HG02610 (cell line): ENCODE data around the gene RECK.
"Not testable (repeated sequence)": the region's sequence is repeated elsewhere in the genome, so short reads cannot be mapped to it uniquely, and the experiment has no call there.

Source experiments
- ATAC-seq: cut with Tn5 transposase; IDR thresholded peaks from one replicate; pipeline ENCODE4 v1.9.1; 2021; ENCODE audit warnings: mild to moderate bottlenecking, moderate library complexity; ENCODE audit not compliant: unreplicated experiment

The RECK gene

GRCh38 chr9:36036780-36037548 is at the start of gene RECK:
Gene RECK, plus strand, starts transcription at chr9:36036913. Its CDS starts 86 bp downstream, at chr9:36036999.
- peak; percentile 81 for ATAC-seq

- ATAC-seq = no peak
Observed at GRCh38 chr9:35990155-35990554, 46.6 kb upstream of the RECK start.

GRCh38 chr9:35993136-35993535 is 43.6 kb upstream of the RECK start:
- ATAC-seq = not testable (repeated sequence)

- ATAC-seq = no peak
Observed at GRCh38 chr9:35993976-35994720, 42.6 kb upstream of the RECK start.

- ATAC-seq = no peak
Observed at GRCh38 chr9:35994959-35995358, 41.8 kb upstream of the RECK start.

GRCh38 chr9:35996358-35996970 is 40.2 kb upstream of the RECK start:
- ATAC-seq = no peak

GRCh38 chr9:35997016-35997415 is 39.7 kb upstream of the RECK start:
- not testable (repeated sequence) for ATAC-seq

- no peak for ATAC-seq
Observed at GRCh38 chr9:35998333-35998732, 38.4 kb upstream of the RECK start.

GRCh38 chr9:36005891-36006290 is 30.8 kb upstream of the RECK start:
- ATAC-seq = no peak

- no peak for ATAC-seq
Observed at GRCh38 chr9:36006549-36007315, 30.0 kb upstream of the RECK start.

- peak; percentile 73 for ATAC-seq
Observed at GRCh38 chr9:36007316-36007708, 29.4 kb upstream of the RECK start.

GRCh38 chr9:36007852-36008251 is 28.9 kb upstream of the RECK start:
- no peak for ATAC-seq

- no peak for ATAC-seq
Observed at GRCh38 chr9:36008774-36009300, 27.9 kb upstream of the RECK start.

- ATAC-seq = no peak
Observed at GRCh38 chr9:36011379-36011778, 25.3 kb upstream of the RECK start.

- ATAC-seq = no peak
Observed at GRCh38 chr9:36017278-36017677, 19.4 kb upstream of the RECK start.

GRCh38 chr9:36018129-36018528 is 18.6 kb upstream of the RECK start:
- ATAC-seq = no peak

GRCh38 chr9:36018891-36019720 is 17.6 kb upstream of the RECK start:
- ATAC-seq = no peak

GRCh38 chr9:36021968-36022367 is 14.7 kb upstream of the RECK start:
- no peak for ATAC-seq

GRCh38 chr9:36023260-36024048 is 13.3 kb upstream of the RECK start:
- ATAC-seq = peak; percentile 61
